AG04450 (cell line): ENCODE measurements around the gene NR2E1. TPM values are rescaled to one million over a fixed set of nuclear protein-coding genes. Genes with fewer than 3 reads are reported as not detected.

Experiments
- CTCF ChIA-PET: fragments of 300-600, 350-600 bp; formaldehyde crosslinking; extraction: SDS; loops from one replicate; lab custom pipeline; 2022; ENCODE audit warnings: antibody characterized with exemption, inconsistent platforms; lab: Charles Lee
- POLR2A ChIA-PET: fragments of 350-600 bp; formaldehyde crosslinking; extraction: SDS; loops from one replicate; lab custom pipeline; 2021; ENCODE audit warnings: antibody characterized with exemption, inconsistent platforms; lab: Yijun Ruan, JAX
- DNase-seq: peaks from one replicate; pipeline ENCODE4 v3.0.0-alpha.2; 2011; ENCODE audit warnings: low read depth, low spot score
- H3K27ac ChIP-seq: one replicate; pipeline ENCODE4 v1.5.1; 2012; ENCODE audit warnings: low read depth, low read length, control low read depth
- H3K27me3 ChIP-seq: one replicate; pipeline ENCODE4 v1.6.0; 2012; ENCODE audit warnings: low read length; ENCODE audit not compliant: control insufficient read depth, insufficient read depth
- H3K4me3 ChIP-seq: 2 replicates; pipeline ENCODE4 v1.5.1; 2011; ENCODE audit warnings: mild to moderate bottlenecking, low read depth, low read length, control low read depth
- H3K9me3 ChIP-seq: 2 replicates; pipeline ENCODE4 v1.5.1; 2012; ENCODE audit warnings: low read length; ENCODE audit not compliant: control insufficient read depth, insufficient read depth
- polyA plus RNA-seq: library from polyadenylated mRNA; depleted of rRNA; stranded (reverse); fragments of >200 nt; gene quantifications from 2 replicates; pipeline ENCODE4 v1.2.3, GENCODE V29; 2011
- TF ChIP-seq, protein P1 (sequence below): IDR thresholded peaks from 2 replicates; pipeline ENCODE4 v1.5.1; 2011; ENCODE audit warnings: low read depth, low read length, control low read depth, inconsistent platforms

NR2E1 gene
- polyA plus RNA-seq, 1 experiment = not detected

DNA sequence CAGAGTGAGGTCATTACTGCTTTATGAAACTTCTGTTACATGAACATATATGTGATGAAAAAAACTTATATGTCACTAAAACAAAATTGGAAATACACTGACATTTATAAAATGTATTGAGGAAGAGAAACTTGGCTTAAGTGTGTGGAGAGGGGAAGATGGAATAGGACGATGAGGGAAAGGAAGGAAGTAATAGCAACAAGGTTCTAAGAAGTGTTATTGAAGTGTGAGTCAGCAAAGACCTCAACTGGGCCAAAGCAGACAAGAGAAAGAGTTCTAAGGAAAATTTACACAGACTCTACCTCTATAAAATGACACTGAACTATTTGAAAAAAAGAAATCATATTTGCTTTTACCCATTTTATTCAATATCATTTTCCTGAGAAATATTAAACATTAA is 56.7 kb downstream of the NR2E1 start:
- Histone ChIP-seq H3K27ac (no peak overlapping the region), H3K4me3 (no peak overlapping the region), H3K9me3 (no peaks in the 10 kb centered on the region), H3K27me3 (no peaks in the 10 kb centered on the region)
- POLR2A ChIA-PET = no interaction called here
- peak; percentile 3 for DNase-seq
- CTCF ChIA-PET = no interaction called here
- TF ChIP-seq, protein P1, sequence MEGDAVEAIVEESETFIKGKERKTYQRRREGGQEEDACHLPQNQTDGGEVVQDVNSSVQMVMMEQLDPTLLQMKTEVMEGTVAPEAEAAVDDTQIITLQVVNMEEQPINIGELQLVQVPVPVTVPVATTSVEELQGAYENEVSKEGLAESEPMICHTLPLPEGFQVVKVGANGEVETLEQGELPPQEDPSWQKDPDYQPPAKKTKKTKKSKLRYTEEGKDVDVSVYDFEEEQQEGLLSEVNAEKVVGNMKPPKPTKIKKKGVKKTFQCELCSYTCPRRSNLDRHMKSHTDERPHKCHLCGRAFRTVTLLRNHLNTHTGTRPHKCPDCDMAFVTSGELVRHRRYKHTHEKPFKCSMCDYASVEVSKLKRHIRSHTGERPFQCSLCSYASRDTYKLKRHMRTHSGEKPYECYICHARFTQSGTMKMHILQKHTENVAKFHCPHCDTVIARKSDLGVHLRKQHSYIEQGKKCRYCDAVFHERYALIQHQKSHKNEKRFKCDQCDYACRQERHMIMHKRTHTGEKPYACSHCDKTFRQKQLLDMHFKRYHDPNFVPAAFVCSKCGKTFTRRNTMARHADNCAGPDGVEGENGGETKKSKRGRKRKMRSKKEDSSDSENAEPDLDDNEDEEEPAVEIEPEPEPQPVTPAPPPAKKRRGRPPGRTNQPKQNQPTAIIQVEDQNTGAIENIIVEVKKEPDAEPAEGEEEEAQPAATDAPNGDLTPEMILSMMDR = no peak

DNA sequence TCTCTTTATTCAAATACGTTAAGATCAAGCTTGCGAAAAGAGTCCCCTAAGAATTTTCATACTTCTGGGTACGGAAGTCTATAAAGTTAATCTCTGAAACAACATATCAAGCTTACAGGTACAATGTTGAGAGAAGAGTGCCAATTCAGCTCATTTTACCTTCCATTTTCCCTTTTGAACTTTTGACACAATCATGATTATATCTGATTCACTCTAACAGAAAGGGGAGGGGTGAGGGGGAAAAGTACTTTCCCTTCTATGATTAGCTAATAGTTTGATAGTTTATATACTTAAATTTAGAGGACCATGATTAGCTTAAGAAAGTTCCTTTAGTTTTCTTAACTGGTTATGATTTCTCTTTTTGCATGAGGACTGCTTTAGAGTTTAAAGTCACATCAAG is 61.5 kb downstream of the NR2E1 start:
- no peaks in the 10 kb centered on the region for H3K27me3 ChIP-seq
- H3K4me3 ChIP-seq = no peak overlapping the region
- H3K9me3 ChIP-seq = no peaks in the 10 kb centered on the region
- TF ChIP-seq, protein P1 = no peak
- ChIA-PET CTCF (interaction anchor here (0.6 to 1.6 kb wide), 5 partner anchors 10 to 265 kb away, joined by 3 to 4 read pairs (median 3); partner anchors contain the start of gene SNX3), POLR2A (no interaction called here)
- no peak for DNase-seq
- no peak overlapping the region for H3K27ac ChIP-seq

DNA sequence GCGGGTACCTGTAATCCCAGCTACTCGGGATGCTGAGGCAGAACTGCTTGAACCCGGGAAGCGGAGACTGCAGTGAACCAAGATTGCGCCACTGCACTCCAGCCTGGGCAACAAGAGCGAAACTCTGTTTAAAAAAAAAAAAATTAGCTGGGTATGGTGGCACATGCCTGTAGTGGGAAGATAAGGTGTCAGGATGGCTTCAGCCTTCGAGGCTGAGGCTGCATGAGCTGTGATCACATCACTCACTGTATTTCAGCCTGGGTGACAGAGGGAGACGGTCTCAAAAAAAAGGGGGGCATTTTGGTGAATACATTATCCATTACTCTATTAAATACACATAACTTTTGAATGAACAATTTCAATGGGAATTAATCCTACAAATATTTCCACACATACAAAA is 62.6 kb downstream of the NR2E1 start:
- no peak for DNase-seq
- ChIA-PET CTCF (interaction anchor here (1.4 kb wide), 1 partner anchor 11 kb away, joined by 3 read pairs; no protein-coding TSS in a partner anchor), POLR2A (no interaction called here)
- H3K27ac ChIP-seq = no peak overlapping the region
- TF ChIP-seq, protein P1 = no peak
- no peak overlapping the region for H3K4me3 ChIP-seq
- no peaks in the 10 kb centered on the region for H3K27me3 ChIP-seq
- no peaks in the 10 kb centered on the region for H3K9me3 ChIP-seq

DNA sequence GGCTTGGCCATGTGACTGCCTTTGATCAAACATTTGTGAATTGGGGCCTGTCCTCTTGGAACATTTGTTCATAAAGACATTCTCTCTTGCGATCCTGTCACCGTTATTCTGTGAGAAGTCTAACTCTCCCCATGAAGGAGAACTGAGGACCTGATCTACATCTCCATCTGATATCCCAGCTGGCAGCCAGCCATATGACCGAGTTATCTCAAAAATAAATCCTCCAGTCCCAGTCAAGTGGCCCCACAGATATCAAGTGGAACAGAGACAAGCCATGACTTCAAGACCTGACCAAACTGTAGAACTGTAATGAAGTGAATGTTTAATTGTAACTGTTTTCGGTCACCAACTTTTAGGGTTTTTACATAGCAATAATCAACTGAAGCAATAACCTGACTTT is 69.3 kb downstream of the NR2E1 start:
- no peak for DNase-seq
- ChIA-PET CTCF (no interaction called here), POLR2A (no interaction called here)
- H3K9me3 ChIP-seq = no peaks in the 10 kb centered on the region
- no peaks in the 10 kb centered on the region for H3K27me3 ChIP-seq
- no peak overlapping the region for H3K4me3 ChIP-seq
- TF ChIP-seq, protein P1 = no peak
- H3K27ac ChIP-seq = no peak overlapping the region

DNA sequence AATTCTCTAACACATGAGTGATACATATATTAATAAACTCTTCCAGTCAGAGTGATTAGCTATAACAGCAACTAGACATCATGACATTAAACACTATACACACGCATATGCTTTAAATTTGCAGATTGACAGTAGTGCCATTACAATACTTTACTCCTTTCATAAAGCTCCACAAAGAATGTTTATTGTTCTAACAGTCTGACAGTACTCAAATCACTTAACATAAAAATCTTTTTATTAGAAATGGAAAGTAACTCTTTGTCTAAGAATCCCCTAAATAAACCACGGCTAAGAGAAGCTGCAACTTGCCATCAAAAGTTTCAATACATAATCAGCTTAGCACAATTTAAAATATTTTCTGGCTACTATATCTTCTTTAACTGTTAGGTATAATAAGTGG is 71.0 kb downstream of the NR2E1 start:
- ChIA-PET CTCF (interaction anchor here (1.4 kb wide), 1 partner anchor 10 kb away, joined by 4 read pairs; no protein-coding TSS in a partner anchor), POLR2A (no interaction called here)
- Histone ChIP-seq H3K9me3 (no peaks in the 10 kb centered on the region), H3K27ac (no peak overlapping the region), H3K27me3 (no peaks in the 10 kb centered on the region), H3K4me3 (no peak overlapping the region)
- TF ChIP-seq, protein P1 = no peak
- no peak for DNase-seq
